ENCODE results near the gene MAP3K20.

GRCh38 chr2:173094731-173095130 is 19.1 kb downstream of the MAP3K20 start:
- TF ChIP-seq EZH2phosphoT487 (IDR thresholded peaks at IDR 0.05; ENCODE audit: borderline replicate concordance, low read depth) (no peak), USF1 (IDR thresholded peaks at IDR 0.05; ENCODE audit: borderline replicate concordance, low read depth) (no peak)

All from SK-N-SH (cell line).